ENCODE data around the gene SIGLEC8.

Gene SIGLEC8

DNA sequence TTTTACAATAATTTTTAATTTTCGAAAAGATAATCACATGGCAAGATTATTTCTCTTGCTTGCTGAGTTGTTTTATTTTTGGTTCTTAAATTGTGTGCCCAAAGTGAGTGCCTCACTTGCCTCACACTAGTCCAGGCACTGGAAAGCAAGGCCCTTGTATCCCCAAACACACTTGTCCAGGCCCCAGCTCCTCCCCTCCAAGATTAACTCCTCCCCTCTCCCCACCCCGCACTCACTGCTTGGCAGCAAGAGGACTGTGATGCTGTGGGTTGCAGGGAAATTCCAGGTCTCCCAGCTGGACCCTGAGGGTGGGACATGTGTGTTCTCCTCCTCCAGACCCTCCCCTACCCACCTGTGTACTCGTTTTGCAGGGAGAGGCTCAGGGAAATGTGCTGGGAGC is 39.4 kb upstream of the SIGLEC8 start:
- H3K27ac ChIP-seq, result no peak overlapping the region
- TF ChIP-seq, protein P1, sequence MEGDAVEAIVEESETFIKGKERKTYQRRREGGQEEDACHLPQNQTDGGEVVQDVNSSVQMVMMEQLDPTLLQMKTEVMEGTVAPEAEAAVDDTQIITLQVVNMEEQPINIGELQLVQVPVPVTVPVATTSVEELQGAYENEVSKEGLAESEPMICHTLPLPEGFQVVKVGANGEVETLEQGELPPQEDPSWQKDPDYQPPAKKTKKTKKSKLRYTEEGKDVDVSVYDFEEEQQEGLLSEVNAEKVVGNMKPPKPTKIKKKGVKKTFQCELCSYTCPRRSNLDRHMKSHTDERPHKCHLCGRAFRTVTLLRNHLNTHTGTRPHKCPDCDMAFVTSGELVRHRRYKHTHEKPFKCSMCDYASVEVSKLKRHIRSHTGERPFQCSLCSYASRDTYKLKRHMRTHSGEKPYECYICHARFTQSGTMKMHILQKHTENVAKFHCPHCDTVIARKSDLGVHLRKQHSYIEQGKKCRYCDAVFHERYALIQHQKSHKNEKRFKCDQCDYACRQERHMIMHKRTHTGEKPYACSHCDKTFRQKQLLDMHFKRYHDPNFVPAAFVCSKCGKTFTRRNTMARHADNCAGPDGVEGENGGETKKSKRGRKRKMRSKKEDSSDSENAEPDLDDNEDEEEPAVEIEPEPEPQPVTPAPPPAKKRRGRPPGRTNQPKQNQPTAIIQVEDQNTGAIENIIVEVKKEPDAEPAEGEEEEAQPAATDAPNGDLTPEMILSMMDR (conservative IDR thresholded peaks at IDR 0.05), result no peak
- no peak for TF ChIP-seq ZFX (IDR thresholded peaks at IDR 0.05)

DNA sequence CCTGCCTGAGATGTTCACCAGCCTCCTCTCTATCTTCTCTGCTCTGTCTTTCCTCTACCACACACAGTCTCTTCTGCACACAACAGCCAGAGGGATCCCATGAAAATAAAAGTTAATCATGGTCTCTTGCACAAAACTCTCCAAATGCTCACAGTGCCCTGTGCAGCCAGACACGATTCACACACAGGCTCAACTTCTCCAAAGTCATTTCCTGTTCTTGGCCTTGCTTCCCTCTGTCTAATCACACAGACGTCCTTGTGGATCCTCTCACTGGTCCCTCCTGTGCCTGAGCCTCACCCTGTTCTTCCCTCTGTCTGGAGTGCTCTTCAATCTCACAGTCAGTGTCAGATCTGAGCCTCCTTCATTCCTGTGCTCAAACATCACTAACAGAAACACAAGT is 35.5 kb upstream of the SIGLEC8 start:
- TF ChIP-seq, protein P1 (conservative IDR thresholded peaks at IDR 0.05), result no peak
- H3K27ac ChIP-seq, result no peak overlapping the region

DNA sequence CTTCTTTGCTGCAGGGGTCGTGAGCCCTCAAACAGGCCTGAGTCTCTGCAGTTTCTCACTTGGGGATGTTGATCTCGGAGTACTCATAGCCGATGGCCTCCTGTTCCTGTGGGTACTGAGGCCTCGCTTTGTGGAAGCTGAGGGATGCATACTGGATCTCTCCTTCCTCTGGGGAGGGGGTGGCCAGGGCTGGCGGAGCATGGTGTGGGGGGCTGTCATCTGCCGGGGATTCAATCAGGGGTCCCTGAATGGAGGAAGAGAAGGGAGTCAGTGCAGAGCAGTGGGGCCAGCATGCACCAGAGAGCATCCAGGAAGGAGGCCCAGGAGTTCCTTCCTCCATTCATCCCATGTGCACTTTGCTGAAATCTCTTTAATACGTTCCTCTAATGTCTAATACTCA is 33.3 kb upstream of the SIGLEC8 start:
- no peak for TF ChIP-seq ZFX (IDR thresholded peaks at IDR 0.05)
- TF ChIP-seq, protein P1 (conservative IDR thresholded peaks at IDR 0.05), result no peak
- no peak overlapping the region for H3K27ac ChIP-seq

DNA sequence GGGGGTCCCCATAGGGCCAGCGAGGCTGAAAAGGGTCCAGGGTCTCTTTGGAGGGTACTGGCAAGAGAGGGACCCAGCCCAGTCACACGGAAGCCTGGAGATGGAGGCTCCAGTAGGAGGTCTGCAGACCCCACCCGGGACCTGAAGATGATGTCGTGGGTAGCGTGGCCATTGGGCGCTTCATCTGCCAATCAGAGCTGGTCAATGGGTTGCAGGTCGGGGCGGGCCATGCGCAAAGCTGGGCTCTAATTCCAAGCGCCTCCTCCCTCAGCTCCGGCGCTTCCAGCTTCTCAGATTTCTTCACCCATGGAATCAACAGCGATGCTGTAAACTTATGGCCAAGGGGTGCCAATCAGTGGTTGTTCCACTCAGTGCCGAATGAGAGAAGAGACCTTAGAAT is 32.4 kb upstream of the SIGLEC8 start:
- no peak overlapping the region for H3K27ac ChIP-seq
- TF ChIP-seq, protein P1 (conservative IDR thresholded peaks at IDR 0.05), result no peak
- TF ChIP-seq ZFX (IDR thresholded peaks at IDR 0.05), result no peak

DNA sequence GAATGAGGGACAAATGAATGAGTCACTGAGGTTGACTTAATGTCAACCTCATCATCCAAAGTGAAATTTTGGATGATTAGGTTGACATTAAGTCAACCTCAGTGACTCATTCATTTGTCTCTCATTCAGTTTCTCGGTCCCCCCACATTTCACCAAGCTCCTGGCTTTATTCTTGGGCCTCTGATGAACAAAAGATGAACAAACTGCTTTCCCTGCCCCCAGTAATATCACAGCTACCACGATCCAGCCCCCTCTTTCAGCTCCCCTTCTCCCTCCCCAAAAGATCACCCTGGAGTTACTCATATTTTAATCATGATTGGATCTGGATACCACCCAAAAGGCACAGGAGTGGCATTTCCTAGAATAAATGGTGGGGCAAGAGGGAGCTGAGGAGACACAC is 30.9 kb upstream of the SIGLEC8 start:
- no peak for TF ChIP-seq ZFX (IDR thresholded peaks at IDR 0.05)
- TF ChIP-seq, protein P1 (conservative IDR thresholded peaks at IDR 0.05), result no peak
- H3K27ac ChIP-seq, result no peak overlapping the region

DNA sequence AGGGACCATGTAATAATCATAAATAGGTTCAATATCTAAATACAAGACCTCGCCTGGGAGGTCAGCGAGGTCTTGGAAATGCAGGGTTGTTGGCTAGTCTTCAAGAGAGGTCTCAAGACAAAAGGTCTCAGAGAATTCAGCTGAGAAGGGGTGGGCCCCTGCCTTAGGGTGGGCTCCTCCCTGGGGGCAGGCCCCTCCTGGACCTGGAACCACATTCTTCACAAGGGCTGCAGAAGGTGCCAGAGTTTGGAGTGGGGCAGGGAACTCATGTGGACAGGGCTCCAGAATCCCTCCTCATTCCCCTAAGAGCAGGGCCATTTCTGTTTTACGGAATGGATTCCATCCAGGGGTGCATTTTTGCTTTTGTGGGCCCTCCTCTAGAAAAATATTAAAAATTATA is 30.2 kb upstream of the SIGLEC8 start:
- TF ChIP-seq, protein P1 (conservative IDR thresholded peaks at IDR 0.05), result no peak
- TF ChIP-seq ZFX (IDR thresholded peaks at IDR 0.05), result no peak
- H3K27ac ChIP-seq, result no peak overlapping the region

DNA sequence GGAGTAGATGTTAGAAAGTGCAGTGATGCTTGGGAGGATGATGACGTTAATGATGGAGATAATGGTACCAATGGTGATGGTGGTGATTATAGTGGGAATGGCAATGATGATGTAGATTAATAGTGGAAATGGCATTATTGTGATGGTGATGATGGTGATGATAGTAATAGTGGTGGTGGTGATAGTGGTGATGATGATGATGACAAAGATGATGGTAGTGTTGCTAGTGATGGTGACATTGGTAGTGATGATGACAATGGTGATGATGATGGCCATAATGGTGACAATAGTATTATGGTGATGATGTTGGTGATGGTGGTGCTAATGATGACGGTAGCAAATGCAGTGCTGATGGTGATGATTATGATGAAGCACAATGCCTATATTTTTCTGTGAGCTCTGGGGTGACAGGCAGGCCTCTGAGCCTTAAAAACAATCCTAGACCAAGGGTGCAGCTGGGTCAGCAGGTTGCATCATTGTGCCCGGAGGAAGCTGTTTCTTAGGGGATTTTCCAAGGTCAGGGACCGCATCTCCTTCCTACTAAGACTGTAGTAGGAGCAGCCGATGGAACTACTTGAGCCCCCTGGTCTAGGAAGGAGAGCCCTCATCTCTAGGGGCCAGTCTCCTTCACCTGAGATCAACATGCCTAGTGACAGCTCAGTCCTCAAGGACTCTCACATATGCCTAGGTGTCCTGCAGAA is 27.9 kb upstream of the SIGLEC8 start:
- H3K27ac ChIP-seq, result no peak overlapping the region
- TF ChIP-seq, protein P1 (conservative IDR thresholded peaks at IDR 0.05), result no peak
- no peak for TF ChIP-seq ZFX (IDR thresholded peaks at IDR 0.05)

Data from C4-2B (cell line).